A673 (cell line): ENCODE results near the gene FHIT. TPM values are rescaled to one million over a fixed set of nuclear protein-coding genes. Genes with fewer than 3 reads are reported as not detected.

Experiments
- BruUV-seq: library from RNA; stranded (reverse); fragments of 400-500 nt; replicated peaks from 2 replicates; lab custom pipeline; 2021; lab: Mats Ljungman, UMichigan
- CTCF ChIA-PET: fragments of 300-600 bp; sonication (Branson Sonifier 250); formaldehyde crosslinking; loops from one replicate; lab custom pipeline; 2022; ENCODE audit warnings: antibody characterized with exemption; lab: Charles Lee
- POLR2A ChIA-PET: fragments of 300-600 bp; sonication (Branson Sonifier 250); formaldehyde crosslinking; loops from one replicate; lab custom pipeline; 2022; ENCODE audit warnings: antibody characterized with exemption; ENCODE audit not compliant: low non-redundant PET; lab: Charles Lee
- DNase-seq: peaks from one replicate; pipeline ENCODE4 v3.0.0-alpha.2; 2015; ENCODE audit warnings: low spot score
- H3K27ac ChIP-seq: fragments of 200-600 bp; sonication (generic); 2 replicates; pipeline ENCODE4 v1.5.1; 2016; ENCODE audit warnings: mixed run types, low read depth, mild to moderate bottlenecking, mixed read lengths, antibody characterized with exemption, low read length; ENCODE audit not compliant: poor library complexity, severe bottlenecking
- H3K27me3 ChIP-seq: fragments of 200-600 bp; sonication (generic); replicated peaks from 2 replicates; pipeline ENCODE4 v1.6.1; 2017; ENCODE audit warnings: mixed run types, low read depth, mild to moderate bottlenecking, mixed read lengths, antibody characterized with exemption, low read length; ENCODE audit not compliant: insufficient read depth, poor library complexity
- H3K36me3 ChIP-seq: fragments of 200-600 bp; sonication (generic); 2 replicates; pipeline ENCODE4 v1.6.1; 2016; ENCODE audit warnings: mixed run types, mild to moderate bottlenecking, mixed read lengths, antibody characterized with exemption, low read length; ENCODE audit not compliant: insufficient read depth, poor library complexity, severe bottlenecking
- H3K4me1 ChIP-seq: fragments of 200-600 bp; sonication (generic); 2 replicates; pipeline ENCODE4 v1.6.1; 2017; ENCODE audit warnings: mixed run types, mild to moderate bottlenecking, mixed read lengths, antibody characterized with exemption, low read length; ENCODE audit not compliant: insufficient read depth, poor library complexity, severe bottlenecking
- H3K4me3 ChIP-seq: fragments of 200-600 bp; sonication (generic); 2 replicates; pipeline ENCODE4 v1.5.1; 2016; ENCODE audit warnings: low read depth, mixed run types, mild to moderate bottlenecking, mixed read lengths, low read length; ENCODE audit not compliant: poor library complexity, severe bottlenecking
- H3K9me3 ChIP-seq: fragments of 200-600 bp; sonication (generic); 2 replicates; pipeline ENCODE4 v1.6.1; 2016; ENCODE audit warnings: mixed run types, low read depth, mild to moderate bottlenecking, mixed read lengths, antibody characterized with exemption, low read length; ENCODE audit not compliant: poor library complexity, severe bottlenecking
- EZH2 ChIP-seq: fragments of 200-600 bp; sonication (generic); IDR thresholded peaks from 2 replicates; pipeline ENCODE4 v1.6.1; 2017; ENCODE audit warnings: borderline replicate concordance, low read depth, mild to moderate bottlenecking, mixed read lengths, antibody characterized with exemption, low read length; ENCODE audit not compliant: poor library complexity, severe bottlenecking
- intact Hi-C: fragments of 100-400 bp; cut with micrococcal nuclease; formaldehyde crosslinking; loops from one replicate; pipeline ENCODE4 v1.10.0; 2022; ENCODE audit not compliant: unreplicated experiment
- total RNA-seq: library from RNA; stranded (reverse); gene quantifications from 2 replicates; pipeline ENCODE4 v1.2.3, GENCODE V29; 2021
- TF ChIP-seq, protein P1 (sequence below): fragments of 300-800, 200-600 bp; sonication (generic); conservative IDR thresholded peaks from 2 replicates; pipeline ENCODE4 v1.5.1; 2017; ENCODE audit warnings: low read depth, mild to moderate bottlenecking, antibody characterized with exemption, low read length, moderate library complexity, mixed read lengths

The FHIT gene
- total RNA-seq, 1 experiment from 2014 or later, result not detected

DNA sequence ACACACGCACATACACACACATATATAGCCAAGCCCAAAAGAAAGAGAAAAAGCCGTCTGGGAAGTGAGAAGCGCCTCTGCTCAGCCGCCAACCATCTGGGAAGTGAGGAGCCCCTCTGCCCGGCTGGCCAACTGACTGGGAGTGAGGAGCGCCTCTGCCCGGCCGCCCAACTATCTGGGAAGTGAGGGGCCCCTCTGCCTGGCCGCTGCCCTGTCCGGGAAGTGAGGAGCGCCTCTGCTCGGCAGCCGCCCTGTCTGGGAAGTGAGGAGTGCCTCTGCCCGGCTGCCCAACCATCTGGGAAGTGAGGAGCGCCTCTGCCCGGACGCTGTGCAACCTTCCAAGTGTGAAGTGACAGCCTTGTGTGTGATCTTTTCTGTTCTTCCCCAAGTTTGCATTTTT, 49.2 kb downstream of the FHIT start:
- POLR2A ChIA-PET, result no interaction called here
- intact Hi-C loops, result no loop called here
- no peak overlapping the region for H3K27ac ChIP-seq

DNA sequence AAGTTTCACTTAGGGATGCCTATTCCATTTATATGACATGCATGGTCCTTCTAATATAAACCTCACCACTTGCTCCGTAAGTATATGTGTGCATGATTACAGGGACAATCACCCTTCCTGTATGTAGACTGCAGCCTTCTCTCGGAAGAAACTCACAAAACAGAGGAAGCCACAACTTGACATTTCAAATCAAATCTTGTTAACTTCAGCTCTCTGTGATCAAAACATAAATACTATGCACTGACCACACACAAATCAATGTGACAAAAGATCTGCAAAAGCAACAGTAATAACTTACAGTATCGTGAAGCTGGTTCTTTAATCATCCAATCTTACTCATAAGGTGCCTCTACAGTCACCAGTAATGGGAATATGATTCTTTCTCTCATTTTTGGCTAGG, 50.2 kb downstream of the FHIT start:
- CTCF ChIA-PET, result no interaction called here
- POLR2A ChIA-PET, result no interaction called here
- H3K4me3 ChIP-seq, result no peak overlapping the region
- H3K4me1 ChIP-seq, result no peaks in the 10 kb centered on the region
- no peaks in the 10 kb centered on the region for H3K9me3 ChIP-seq
- intact Hi-C loops, result no loop called here
- BruUV-seq, result no TSS peak
- H3K27ac ChIP-seq, result no peak overlapping the region
- TF ChIP-seq EZH2, result no peak
- TF ChIP-seq, protein P1, sequence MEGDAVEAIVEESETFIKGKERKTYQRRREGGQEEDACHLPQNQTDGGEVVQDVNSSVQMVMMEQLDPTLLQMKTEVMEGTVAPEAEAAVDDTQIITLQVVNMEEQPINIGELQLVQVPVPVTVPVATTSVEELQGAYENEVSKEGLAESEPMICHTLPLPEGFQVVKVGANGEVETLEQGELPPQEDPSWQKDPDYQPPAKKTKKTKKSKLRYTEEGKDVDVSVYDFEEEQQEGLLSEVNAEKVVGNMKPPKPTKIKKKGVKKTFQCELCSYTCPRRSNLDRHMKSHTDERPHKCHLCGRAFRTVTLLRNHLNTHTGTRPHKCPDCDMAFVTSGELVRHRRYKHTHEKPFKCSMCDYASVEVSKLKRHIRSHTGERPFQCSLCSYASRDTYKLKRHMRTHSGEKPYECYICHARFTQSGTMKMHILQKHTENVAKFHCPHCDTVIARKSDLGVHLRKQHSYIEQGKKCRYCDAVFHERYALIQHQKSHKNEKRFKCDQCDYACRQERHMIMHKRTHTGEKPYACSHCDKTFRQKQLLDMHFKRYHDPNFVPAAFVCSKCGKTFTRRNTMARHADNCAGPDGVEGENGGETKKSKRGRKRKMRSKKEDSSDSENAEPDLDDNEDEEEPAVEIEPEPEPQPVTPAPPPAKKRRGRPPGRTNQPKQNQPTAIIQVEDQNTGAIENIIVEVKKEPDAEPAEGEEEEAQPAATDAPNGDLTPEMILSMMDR, result no peak
- no peaks in the 10 kb centered on the region for H3K27me3 ChIP-seq
- H3K36me3 ChIP-seq, result no peaks in the 10 kb centered on the region
- no peak for DNase-seq

More for the DNA sequence above, 49.2 kb downstream of the FHIT start:
- Histone ChIP-seq H3K4me3 (no peak overlapping the region), H3K9me3 (no peaks in the 10 kb centered on the region), H3K36me3 (no peaks in the 10 kb centered on the region), H3K27me3 (no peaks in the 10 kb centered on the region), H3K4me1 (no peaks in the 10 kb centered on the region)
- BruUV-seq, result no TSS peak
- no peak for TF ChIP-seq EZH2
- TF ChIP-seq, protein P1, result no peak
- CTCF ChIA-PET, result no interaction called here
- no peak for DNase-seq

DNA sequence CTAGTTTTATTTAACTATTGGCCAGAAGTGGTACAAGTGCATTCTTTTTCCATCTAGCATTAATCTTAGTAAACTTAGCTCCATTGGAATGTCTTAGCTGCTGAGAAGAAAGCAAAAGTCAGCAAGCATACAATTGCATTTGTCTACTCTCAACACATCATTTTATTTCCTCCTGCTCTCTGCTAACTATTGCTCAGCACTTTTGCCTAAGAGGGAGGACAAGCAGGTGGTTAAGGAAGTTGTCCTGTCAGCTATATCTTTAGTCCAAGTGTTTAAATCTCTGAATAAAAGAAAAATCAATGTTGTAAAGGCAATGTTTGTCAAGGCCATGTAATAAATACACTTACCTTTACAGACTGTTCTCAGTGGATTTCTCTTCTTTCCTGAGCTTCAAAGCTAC, 51.0 kb downstream of the FHIT start:
- no peak for DNase-seq
- ChIA-PET POLR2A (no interaction called here), CTCF (no interaction called here)
- no peaks in the 10 kb centered on the region for H3K4me1 ChIP-seq
- TF ChIP-seq EZH2, result no peak
- TF ChIP-seq, protein P1, result no peak
- H3K4me3 ChIP-seq, result no peak overlapping the region
- H3K27ac ChIP-seq, result no peak overlapping the region
- no TSS peak for BruUV-seq
- no peaks in the 10 kb centered on the region for H3K9me3 ChIP-seq
- no peaks in the 10 kb centered on the region for H3K27me3 ChIP-seq
- H3K36me3 ChIP-seq, result no peaks in the 10 kb centered on the region
- intact Hi-C loops, result no loop called here
